Spleen (tissue), 7 donors: ENCODE results near the gene HSPA9.

Experiments used
- CTCF ChIP-seq, 11 experiments: fragments of 200-600 bp in 7 of 11; fragments of 450-650 bp in 4 of 11; sonication (generic) in 4 of 11; IDR thresholded peaks in 8 of 11; conservative IDR thresholded peaks in 3 of 11; 1 replicate in 7 of 11; 2 replicates in 4 of 11; pipeline versions ENCODE4 v1.4.0 to v1.8.0; 2016 to 2021; ENCODE audit warnings: antibody characterized with exemption in 11 of 11, inconsistent platforms in 4 of 11, mild to moderate bottlenecking in 1 of 11
- POLR2A ChIP-seq, 3 donors: fragments of 450-650 bp; IDR thresholded peaks; one replicate each; pipeline ENCODE4 v1.5.1; 2017; ENCODE audit warnings: antibody characterized with exemption in 3 of 3, mild to moderate bottlenecking in 1 of 3
- POLR2AphosphoS5 ChIP-seq, 3 donors: sonication (generic); formaldehyde crosslinking; IDR thresholded peaks; one replicate each; pipeline ENCODE4 v1.5.1; 2017; ENCODE audit warnings: antibody characterized with exemption in 3 of 3
- donor health status: DM: no; HTN: no; CAD: no; lungs with moderate emphysema.
- donor health status: DM: no; HTN: no; CAD: no.
- donor health status: DM: no; HTN: no; CAD: no.

- TF ChIP-seq CTCF (IDR thresholded peaks at IDR 0.05 in 8 of 11, conservative IDR thresholded peaks at IDR 0.05 in 3 of 11) (no peak), POLR2A (IDR thresholded peaks at IDR 0.05) (no peak), POLR2AphosphoS5 (IDR thresholded peaks at IDR 0.05) (no peak)
These were observed 31.3 kb upstream of the HSPA9 start for GRCh38 chr5:138606378-138607064.
